ENCODE measurements around the gene HMGB3.
"Not testable (repeated sequence)": the region's sequence is repeated elsewhere in the genome, so short reads cannot be mapped to it uniquely, and the experiment has no call there.

Gene HMGB3

GRCh38 chrX:150980186-150980585 lies 2.9 kb upstream of the HMGB3 start:
- no peak for DNase-seq

- no peak for DNase-seq
These were observed 2.4 kb upstream of the HMGB3 start for GRCh38 chrX:150980711-150981110.

- DNase-seq: no peak
These were observed 824 bp upstream of the HMGB3 start for GRCh38 chrX:150982235-150982787.

GRCh38 chrX:150983521-150984168 lies 510 bp downstream of the HMGB3 start:
- no peak for DNase-seq

GRCh38 chrX:150984169-150984824 lies 1.2 kb downstream of the HMGB3 start:
- no peak for DNase-seq

- DNase-seq: not testable (repeated sequence)
These were observed 4.6 kb downstream of the HMGB3 start for GRCh38 chrX:150987687-150988086.

GRCh38 chrX:150989420-150989819 lies 6.3 kb downstream of the HMGB3 start:
- DNase-seq: no peak

GRCh38 chrX:150990910-150991309 lies 7.8 kb downstream of the HMGB3 start:
- no peak for DNase-seq

GRCh38 chrX:151000861-151001331 lies 17.8 kb downstream of the HMGB3 start:
- no peak for DNase-seq

- no peak for DNase-seq
These were observed 20.9 kb downstream of the HMGB3 start for GRCh38 chrX:151004085-151004484.

- no peak for DNase-seq
These were observed 23.4 kb downstream of the HMGB3 start for GRCh38 chrX:151006410-151007109.

GRCh38 chrX:151009582-151009981 lies 26.4 kb downstream of the HMGB3 start:
- no peak for DNase-seq

- no peak for DNase-seq
These were observed 30.1 kb downstream of the HMGB3 start for GRCh38 chrX:151013164-151013743.

- no peak for DNase-seq
These were observed 32.5 kb downstream of the HMGB3 start for GRCh38 chrX:151015684-151016083.

GRCh38 chrX:151019856-151020255 lies 36.7 kb downstream of the HMGB3 start:
- DNase-seq: no peak

GRCh38 chrX:151030845-151031244 lies 47.7 kb downstream of the HMGB3 start:
- DNase-seq: no peak

GRCh38 chrX:151031391-151031975 lies 48.3 kb downstream of the HMGB3 start:
- DNase-seq: no peak

- no peak for DNase-seq
These were observed 56.2 kb downstream of the HMGB3 start for GRCh38 chrX:151039351-151039750.

Data from CD4-positive, alpha-beta T cell treated with Interferon gamma for 1 hour (primary cell).